Subcutaneous abdominal adipose tissue (tissue), 5 donors: Measurements from ENCODE around the gene MBLAC1.
A peak's percentile ranks its signal among the peaks of the same experiment; 100 is the strongest.

ENCODE experiments used
- H3K27ac ChIP-seq: one replicate; pipeline ENCODE4 v1.7.0; 2013; ENCODE audit warnings: low read depth, mild to moderate bottlenecking, inconsistent platforms, low read length, moderate library complexity
- H3K27me3 ChIP-seq, 5 donors: one replicate each; pipeline ENCODE4 v1.7.0; 2013; ENCODE audit warnings: low read length in 5 of 5, inconsistent platforms in 1 of 5; ENCODE audit not compliant: control insufficient read depth in 5 of 5, insufficient read depth in 4 of 5
- H3K36me3 ChIP-seq, 5 donors: one replicate each; pipeline ENCODE4 v1.7.0; 2013; ENCODE audit warnings: low read length in 5 of 5; ENCODE audit not compliant: control insufficient read depth in 5 of 5, insufficient read depth in 5 of 5
- H3K4me1 ChIP-seq, 5 donors: one replicate each; pipeline ENCODE4 v1.7.0; 2013; ENCODE audit warnings: low read length in 5 of 5, mild to moderate bottlenecking in 3 of 5, moderate library complexity in 1 of 5; ENCODE audit not compliant: control insufficient read depth in 5 of 5, insufficient read depth in 5 of 5
- H3K4me3 ChIP-seq, 5 donors: one replicate each; pipeline ENCODE4 v1.7.0; 2013; ENCODE audit warnings: low read length in 5 of 5, low read depth in 1 of 5
- H3K9ac ChIP-seq, 5 donors: one replicate each; pipeline ENCODE4 v1.7.0; 2013; ENCODE audit warnings: low read length in 5 of 5, mild to moderate bottlenecking in 4 of 5, moderate library complexity in 3 of 5
- H3K9me3 ChIP-seq, 5 donors: one replicate each; pipeline ENCODE4 v1.7.0; 2013; ENCODE audit warnings: low read length in 5 of 5; ENCODE audit not compliant: control insufficient read depth in 5 of 5
- donor health status: healthy.
- donor health status: healthy.
- donor health status: healthy.
- donor health status: healthy.
- donor health status: healthy.

The MBLAC1 gene

GRCh38 chr7:100152404-100152803 is 25.6 kb downstream of the MBLAC1 start:
- Histone ChIP-seq H3K36me3 (peaks cover 0 to 41% (median 36%) of the 10 kb centered on the region in 5 donors), H3K4me1 (peaks cover 2 to 56% (median 41%) of the 10 kb centered on the region in 5 donors)

GRCh38 chr7:100152937-100153666 is 26.3 kb downstream of the MBLAC1 start:
- Histone ChIP-seq H3K9me3 (no peaks in the 10 kb centered on the region), H3K27ac (no peak overlapping the region), H3K4me3 (no peak overlapping the region), H3K27me3 (no peaks in the 10 kb centered on the region), H3K9ac (no peak overlapping the region), H3K36me3 (peaks cover 0 to 41% (median 36%) of the 10 kb centered on the region in 5 donors), H3K4me1 (peaks cover 5 to 60% (median 45%) of the 10 kb centered on the region in 5 donors)

More at GRCh38 chr7:100152404-100152803, 25.6 kb downstream of the MBLAC1 start:
- no peaks in the 10 kb centered on the region for H3K27me3 ChIP-seq
- H3K9ac ChIP-seq: no peak overlapping the region
- no peak overlapping the region for H3K27ac ChIP-seq
- no peak overlapping the region for H3K4me3 ChIP-seq
- H3K9me3 ChIP-seq: no peaks in the 10 kb centered on the region

GRCh38 chr7:100153708-100154535 is 27.2 kb downstream of the MBLAC1 start:
- no peak overlapping the region for H3K4me3 ChIP-seq
- no peak overlapping the region for H3K9ac ChIP-seq
- peaks cover 5 to 58% (median 40%) of the 10 kb centered on the region in 5 donors for H3K4me1 ChIP-seq
- peaks cover 0 to 41% (median 36%) of the 10 kb centered on the region in 5 donors for H3K36me3 ChIP-seq
- H3K9me3 ChIP-seq: no peaks in the 10 kb centered on the region
- no peaks in the 10 kb centered on the region for H3K27me3 ChIP-seq
- no peak overlapping the region for H3K27ac ChIP-seq

GRCh38 chr7:100154651-100155491 is 28.1 kb downstream of the MBLAC1 start:
- no peak overlapping the region for H3K27ac ChIP-seq
- H3K4me1 ChIP-seq: peaks cover 3 to 52% (median 33%) of the 10 kb centered on the region in 5 donors
- no peaks in the 10 kb centered on the region for H3K27me3 ChIP-seq
- H3K4me3 ChIP-seq: no peak overlapping the region
- peaks cover 0 to 41% (median 36%) of the 10 kb centered on the region in 5 donors for H3K36me3 ChIP-seq
- no peaks in the 10 kb centered on the region for H3K9me3 ChIP-seq
- peak overlapping the region in 1 of 5 donors; percentile 56 for H3K9ac ChIP-seq

GRCh38 chr7:100155553-100156317 is 29.0 kb downstream of the MBLAC1 start:
- H3K36me3 ChIP-seq: peaks cover 0 to 41% (median 36%) of the 10 kb centered on the region in 5 donors
- no peaks in the 10 kb centered on the region for H3K9me3 ChIP-seq
- no peak overlapping the region for H3K4me3 ChIP-seq
- no peak overlapping the region for H3K9ac ChIP-seq
- no peaks in the 10 kb centered on the region for H3K27me3 ChIP-seq
- H3K4me1 ChIP-seq: peaks cover 3 to 48% (median 31%) of the 10 kb centered on the region in 5 donors
- no peak overlapping the region for H3K27ac ChIP-seq

- H3K36me3 ChIP-seq: peaks cover 0 to 41% (median 36%) of the 10 kb centered on the region in 5 donors
- no peak overlapping the region for H3K4me3 ChIP-seq
- no peak overlapping the region for H3K27ac ChIP-seq
- no peaks in the 10 kb centered on the region for H3K9me3 ChIP-seq
- peak overlapping the region in 2 of 5 donors; percentile 25 to 87 for H3K9ac ChIP-seq
- H3K4me1 ChIP-seq: peaks cover 3 to 48% (median 31%) of the 10 kb centered on the region in 5 donors
- no peaks in the 10 kb centered on the region for H3K27me3 ChIP-seq
These were observed 29.7 kb downstream of the MBLAC1 start for GRCh38 chr7:100156331-100157068.

- H3K27ac ChIP-seq: no peak overlapping the region
- H3K36me3 ChIP-seq: peaks cover 0 to 41% (median 36%) of the 10 kb centered on the region in 5 donors
- no peak overlapping the region for H3K4me3 ChIP-seq
- peaks cover 3 to 46% (median 31%) of the 10 kb centered on the region in 5 donors for H3K4me1 ChIP-seq
- H3K9ac ChIP-seq: peak overlapping the region in 3 of 5 donors; percentile 74 to 87 (median 77)
- no peaks in the 10 kb centered on the region for H3K9me3 ChIP-seq
- no peaks in the 10 kb centered on the region for H3K27me3 ChIP-seq
These were observed 30.2 kb downstream of the MBLAC1 start for GRCh38 chr7:100157069-100157333.

- Histone ChIP-seq H3K27me3 (no peaks in the 10 kb centered on the region), H3K9ac (peak overlapping the region; percentile 63 to 91 (median 77)), H3K27ac (peak overlapping the region; percentile 72), H3K4me3 (peak overlapping the region; percentile 67 to 85 (median 74)), H3K9me3 (no peaks in the 10 kb centered on the region), H3K36me3 (peaks cover 0 to 41% (median 36%) of the 10 kb centered on the region in 5 donors), H3K4me1 (peaks cover 3 to 42% (median 31%) of the 10 kb centered on the region in 5 donors)
These were observed 30.8 kb downstream of the MBLAC1 start for GRCh38 chr7:100157334-100158228.
